Transverse colon (tissue), 4 donors: ENCODE measurements around the gene PRTN3. TPM values are rescaled to one million over a fixed set of nuclear protein-coding genes. Genes with fewer than 3 reads are reported as not detected.
A peak's percentile ranks its signal among the peaks of the same experiment; 100 is the strongest.

Experiments used
- DNase-seq: peaks from one replicate; pipeline ENCODE4 v3.0.0-alpha.2; 2019
- H3K27ac ChIP-seq, 4 donors: fragments of 200-600 bp; sonication (generic); 2 replicates each; pipeline ENCODE4 v1.5.1; 2016 to 2018; ENCODE audit warnings: inconsistent platforms in 4 of 4
- H3K27me3 ChIP-seq: fragments of 200-600 bp; sonication (generic); 2 replicates; pipeline ENCODE4 v1.5.1; 2017; ENCODE audit warnings: inconsistent platforms
- H3K36me3 ChIP-seq, 4 donors: fragments of 200-600 bp; sonication (generic); 2 replicates each; pipeline ENCODE4 v1.5.1; 2017 to 2019; ENCODE audit warnings: inconsistent platforms in 4 of 4
- H3K4me1 ChIP-seq, 4 donors: fragments of 200-600 bp; sonication (generic); 2 replicates each; pipeline ENCODE4 v1.5.1; 2017 to 2020; ENCODE audit warnings: inconsistent platforms in 4 of 4
- H3K4me3 ChIP-seq, 4 donors: fragments of 200-600 bp; sonication (generic); 1 replicate in 1 of 4; 2 replicates in 3 of 4; pipeline versions ENCODE4 v1.5.1 to v1.6.1; 2017 to 2019; ENCODE audit warnings: inconsistent platforms in 4 of 4
- H3K9me3 ChIP-seq, 2 donors: fragments of 200-600 bp; sonication (generic); 2 replicates each; pipeline ENCODE4 v1.5.1; 2017 to 2019; ENCODE audit warnings: inconsistent platforms in 2 of 2
- CTCF ChIP-seq, 5 experiments: fragments of 200-600 bp in 3 of 5; fragments of 450-650 bp in 2 of 5; sonication (generic) in 3 of 5; IDR thresholded peaks; 1 replicate in 2 of 5; 2 replicates in 3 of 5; pipeline ENCODE4 v1.5.1; 2016 to 2017; ENCODE audit warnings: antibody characterized with exemption in 5 of 5, inconsistent platforms in 3 of 5, mild to moderate bottlenecking in 2 of 5, moderate library complexity in 1 of 5
- EP300 ChIP-seq: sonication (generic); formaldehyde crosslinking; IDR thresholded peaks from one replicate; pipeline ENCODE4 v1.6.1; 2017; ENCODE audit warnings: antibody characterized with exemption, low read depth
- POLR2A ChIP-seq: fragments of 450-650 bp; IDR thresholded peaks from one replicate; pipeline ENCODE4 v1.6.1; 2016; ENCODE audit warnings: antibody characterized with exemption, mild to moderate bottlenecking, moderate library complexity
- POLR2AphosphoS5 ChIP-seq, 3 donors: sonication (generic); formaldehyde crosslinking; IDR thresholded peaks; one replicate each; pipeline ENCODE4 v1.6.1; 2016; ENCODE audit warnings: antibody characterized with exemption in 3 of 3
- WGBS, 2 donors: methylation state at CpG; one replicate each; pipeline ENCODE4 v1.1.5; 2018; ENCODE audit warnings: low coverage in 1 of 2; 5-methylcytosine and 5-hydroxymethylcytosine counted together
- in situ Hi-C, 4 donors: fragments of 200-750 bp; cut with MboI; loops; one replicate each; pipeline versions ENCODE4 v1.15.0 to v1.15.1; 2017; ENCODE audit warnings: low sequenced_read_pairs in 3 of 4, low pct_ligation_motif_present in 1 of 4, low pct_unique_long_range_greater_than_20kb in 1 of 4
- intact Hi-C: fragments of 100-400 bp; cut with DNase I; formaldehyde crosslinking; loops from one replicate; pipeline ENCODE4 v1.15.1; 2023; ENCODE audit warnings: low total_unique reads
- total RNA-seq, 4 donors: library from RNA; depleted of rRNA; stranded (reverse); fragments of >200 nt; gene quantifications; one replicate each; pipeline ENCODE4 v1.1.0, GENCODE V29; 2016

Gene PRTN3
- total RNA-seq, 4 donors from 2014 or later = not detected

GRCh38 chr19:802498-803098, 38.2 kb upstream of the PRTN3 start:
- no peak for TF ChIP-seq POLR2AphosphoS5 (IDR thresholded peaks at IDR 0.05)
- no peak for TF ChIP-seq CTCF (IDR thresholded peaks at IDR 0.05)
- no peak for TF ChIP-seq POLR2A
- no peak for TF ChIP-seq EP300
- Histone ChIP-seq H3K27ac (peak overlapping the region; percentile 98 to 100 (median 100)), H3K36me3 (peaks cover 0 to 41% (median 34%) of the 10 kb centered on the region in 4 donors), H3K27me3 (no peaks in the 10 kb centered on the region), H3K4me1 (peaks cover 39 to 50% (median 47%) of the 10 kb centered on the region in 4 donors), H3K9me3 (no peaks in the 10 kb centered on the region), H3K4me3 (no peak overlapping the region)
- intact Hi-C loops = no loop called here
- WGBS, 2 donors = 63 to 93% methylated on average over 8 to 28 of the region's 28 CpGs
- DNase-seq = no peak
- in situ Hi-C loops = no loop called here

GRCh38 chr19:803099-803561, 37.7 kb upstream of the PRTN3 start:
- Histone ChIP-seq H3K4me3 (no peak overlapping the region), H3K4me1 (peaks cover 39 to 50% (median 47%) of the 10 kb centered on the region in 4 donors), H3K36me3 (peaks cover 0 to 46% (median 37%) of the 10 kb centered on the region in 4 donors), H3K27ac (peak overlapping the region; percentile 98 to 100 (median 100)), H3K27me3 (no peaks in the 10 kb centered on the region), H3K9me3 (no peaks in the 10 kb centered on the region)
- in situ Hi-C loops (no loop called here), intact Hi-C loops (no loop called here)
- no peak for DNase-seq
- TF ChIP-seq POLR2A = no peak
- no peak for TF ChIP-seq EP300
- no peak for TF ChIP-seq POLR2AphosphoS5 (IDR thresholded peaks at IDR 0.05)
- TF ChIP-seq CTCF (IDR thresholded peaks at IDR 0.05) = no peak
- WGBS, 2 donors = 77% methylated on average over 15 of the region's 17 CpGs; no CpG with 5 or more reads in 1 of the 2 donors

GRCh38 chr19:803686-804418, 36.9 kb upstream of the PRTN3 start:
- WGBS, 2 donors = 33 to 85% methylated on average over 1 to 31 of the region's 31 CpGs
- Histone ChIP-seq H3K36me3 (peaks cover 0 to 53% (median 41%) of the 10 kb centered on the region in 4 donors), H3K27me3 (no peaks in the 10 kb centered on the region), H3K9me3 (no peaks in the 10 kb centered on the region), H3K4me1 (peaks cover 39 to 46% (median 45%) of the 10 kb centered on the region in 4 donors), H3K4me3 (no peak overlapping the region), H3K27ac (no peak overlapping the region)
- intact Hi-C loops (no loop called here), in situ Hi-C loops (no loop called here)
- TF ChIP-seq POLR2AphosphoS5 (IDR thresholded peaks at IDR 0.05) = no peak
- TF ChIP-seq POLR2A = no peak
- TF ChIP-seq CTCF (IDR thresholded peaks at IDR 0.05) = no peak
- no peak for TF ChIP-seq EP300
- no peak for DNase-seq

GRCh38 chr19:804419-805165, 36.2 kb upstream of the PRTN3 start:
- DNase-seq = no peak
- Histone ChIP-seq H3K4me3 (no peak overlapping the region), H3K9me3 (no peaks in the 10 kb centered on the region), H3K27ac (no peak overlapping the region), H3K27me3 (no peaks in the 10 kb centered on the region), H3K36me3 (peaks cover 0 to 60% (median 44%) of the 10 kb centered on the region in 4 donors), H3K4me1 (peaks cover 37 to 38% (median 38%) of the 10 kb centered on the region in 4 donors)
- TF ChIP-seq POLR2AphosphoS5 (IDR thresholded peaks at IDR 0.05) = peak in 1 of 3 donors; percentile 32
- no peak for TF ChIP-seq EP300
- in situ Hi-C loops = no loop called here
- 91% methylated on average over 42 of the region's 53 CpGs; no CpG with 5 or more reads in 1 of the 2 donors for WGBS, 2 donors
- intact Hi-C loops = no loop called here
